IMR-90 (cell line): ENCODE results near the gene RNF180. TPM values are rescaled to one million over a fixed set of nuclear protein-coding genes. Genes with fewer than 3 reads are reported as not detected.

ENCODE experiments used
- ATAC-seq: fragments of 200-7000 bp; cut with Tn5 transposase; 2 replicates; pipeline ENCODE4 v1.9.1; 2020; ENCODE audit warnings: low read depth, mild to moderate bottlenecking, moderate library complexity
- BruUV-seq: library from RNA; stranded (reverse); fragments of 400-500 nt; replicated peaks from 2 replicates; lab custom pipeline; 2021; lab: Mats Ljungman, UMichigan
- CTCF ChIA-PET: fragments of 300-600 bp; formaldehyde crosslinking; extraction: SDS; loops from one replicate; lab custom pipeline; 2021; ENCODE audit warnings: antibody characterized with exemption; lab: Yijun Ruan, JAX
- POLR2A ChIA-PET: fragments of 300-600 bp; sonication (Branson Sonifier 250); formaldehyde crosslinking; loops from one replicate; lab custom pipeline; 2022; ENCODE audit warnings: antibody characterized with exemption; ENCODE audit not compliant: unreplicated experiment; lab: Charles Lee
- DNase-seq: peaks from one replicate; pipeline ENCODE4 v3.0.0; 2013
- H2AFZ ChIP-seq: replicated peaks from 2 replicates; pipeline ENCODE3; 2013; ENCODE audit warnings: low read length, mild to moderate bottlenecking; ENCODE audit not compliant: poor library complexity
- H2AK5ac ChIP-seq: 2 replicates; pipeline ENCODE4 v1.6.1; 2013; ENCODE audit warnings: low read depth, low read length, inconsistent platforms
- H2AK9ac ChIP-seq: replicated peaks from 2 replicates; pipeline ENCODE3; 2013; ENCODE audit warnings: mild to moderate bottlenecking, low read depth, low read length, moderate library complexity; ENCODE audit not compliant: poor library complexity
- H2BK120ac ChIP-seq: 2 replicates; pipeline ENCODE4 v1.6.1; 2013; ENCODE audit warnings: low read depth, low read length, inconsistent platforms
- H2BK15ac ChIP-seq: 3 replicates; pipeline ENCODE4 v1.6.1; 2013; ENCODE audit warnings: low read depth, low read length, inconsistent platforms
- H2BK20ac ChIP-seq: 2 replicates; pipeline ENCODE4 v1.6.1; 2013; ENCODE audit warnings: low read depth, mild to moderate bottlenecking, inconsistent platforms, low read length, moderate library complexity
- H2BK5ac ChIP-seq: 2 replicates; pipeline ENCODE4 v1.6.1; 2013; ENCODE audit warnings: mild to moderate bottlenecking, low read depth, low read length, inconsistent platforms; ENCODE audit not compliant: poor library complexity, severe bottlenecking
- H3K14ac ChIP-seq: replicated peaks from 2 replicates; pipeline ENCODE4 v1.6.1; 2013; ENCODE audit warnings: low read depth, low read length, inconsistent platforms
- H3K18ac ChIP-seq: 2 replicates; pipeline ENCODE4 v1.6.1; 2013; ENCODE audit warnings: low read depth, low read length, control low read depth
- H3K23ac ChIP-seq: 2 replicates; pipeline ENCODE4 v1.6.1; 2013; ENCODE audit warnings: low read depth, low read length, inconsistent platforms
- H3K27ac ChIP-seq: 2 replicates; pipeline ENCODE4 v1.5.1; 2013; ENCODE audit warnings: mild to moderate bottlenecking, control low read depth, low read length; ENCODE audit not compliant: insufficient read depth
- H3K27me3 ChIP-seq: 2 replicates; pipeline ENCODE4 v1.6.1; 2013; ENCODE audit warnings: low read length; ENCODE audit not compliant: control insufficient read depth, insufficient read depth
- H3K36me3 ChIP-seq: 2 replicates; pipeline ENCODE4 v1.6.1; 2013; ENCODE audit warnings: low read length, mixed read lengths; ENCODE audit not compliant: control insufficient read depth, insufficient read depth
- H3K4ac ChIP-seq: 2 replicates; pipeline ENCODE4 v1.6.1; 2013; ENCODE audit warnings: low read depth, low read length, inconsistent platforms
- H3K4me1 ChIP-seq: 2 replicates; pipeline ENCODE4 v1.6.1; 2013; ENCODE audit warnings: low read length, mixed read lengths; ENCODE audit not compliant: control insufficient read depth, insufficient read depth
- H3K4me2 ChIP-seq: 2 replicates; pipeline ENCODE4 v1.6.1; 2013; ENCODE audit warnings: low read depth, mild to moderate bottlenecking, control low read depth, low read length, moderate library complexity
- H3K4me3 ChIP-seq: 2 replicates; pipeline ENCODE4 v1.5.1; 2013; ENCODE audit warnings: low read depth, mild to moderate bottlenecking, control low read depth, low read length, moderate library complexity; ENCODE audit not compliant: insufficient read depth
- H3K56ac ChIP-seq: 2 replicates; pipeline ENCODE4 v1.6.1; 2013; ENCODE audit warnings: low read length, inconsistent platforms; ENCODE audit not compliant: insufficient read depth; ENCODE audit errors: extremely low read depth
- H3K79me1 ChIP-seq, 2 experiments: 2 replicates each; pipeline ENCODE4 v1.6.1; 2013; ENCODE audit warnings: low read length in 2 of 2, inconsistent platforms in 1 of 2, low read depth in 1 of 2
- H3K9ac ChIP-seq: 2 replicates; pipeline ENCODE4 v1.6.1; 2013; ENCODE audit warnings: low read depth, low read length, control low read depth
- H3K9me1 ChIP-seq: 2 replicates; pipeline ENCODE4 v1.6.1; 2013; ENCODE audit warnings: low read length, inconsistent platforms; ENCODE audit not compliant: insufficient read depth
- H3K9me3 ChIP-seq: 2 replicates; pipeline ENCODE4 v1.6.1; 2013; ENCODE audit warnings: low read length; ENCODE audit not compliant: control insufficient read depth, insufficient read depth
- H4K20me1 ChIP-seq: 2 replicates; pipeline ENCODE4 v1.6.1; 2013; ENCODE audit warnings: low read length, inconsistent platforms; ENCODE audit not compliant: insufficient read depth
- H4K5ac ChIP-seq: 2 replicates; pipeline ENCODE4 v1.6.1; 2013; ENCODE audit warnings: mild to moderate bottlenecking, low read depth, low read length, control low read depth
- H4K8ac ChIP-seq, 2 experiments: 2 replicates each; pipeline ENCODE4 v1.6.1; 2013; ENCODE audit warnings: low read depth in 2 of 2, low read length in 2 of 2, control low read depth in 1 of 2, inconsistent platforms in 1 of 2
- H4K91ac ChIP-seq: 2 replicates; pipeline ENCODE4 v1.6.1; 2013; ENCODE audit warnings: low read depth, low read length, inconsistent platforms; ENCODE audit not compliant: insufficient read depth
- BHLHE40 ChIP-seq: fragments of 150-350 bp; IDR thresholded peaks from 2 replicates; pipeline ENCODE4 v1.6.1; 2016; ENCODE audit warnings: mild to moderate bottlenecking, low read depth, low read length
- CEBPB ChIP-seq: IDR thresholded peaks from 2 replicates; pipeline ENCODE4 v1.6.1; 2012; ENCODE audit warnings: low read depth, low read length, improper control_type of control experiment
- CHD1 ChIP-seq: IDR thresholded peaks from 2 replicates; pipeline ENCODE4 v1.6.1; 2012; ENCODE audit warnings: low read depth, low read length, improper control_type of control experiment
- FOS ChIP-seq: fragments of 150-350 bp; IDR thresholded peaks from 2 replicates; pipeline ENCODE4 v1.6.1; 2016; ENCODE audit warnings: low read depth, low read length
- MAFK ChIP-seq: IDR thresholded peaks from 2 replicates; pipeline ENCODE4 v1.6.1; 2012; ENCODE audit warnings: low read depth, low read length, improper control_type of control experiment
- MAZ ChIP-seq: IDR thresholded peaks from 2 replicates; pipeline ENCODE4 v1.6.1; 2012; ENCODE audit warnings: low read depth, mild to moderate bottlenecking, low read length, improper control_type of control experiment, moderate library complexity, borderline replicate concordance
- NFE2L2 ChIP-seq: fragments of 150-350 bp; IDR thresholded peaks from 2 replicates; pipeline ENCODE4 v1.6.1; 2016; ENCODE audit warnings: low read depth, mild to moderate bottlenecking, low read length
- POLR2A ChIP-seq: IDR thresholded peaks from 2 replicates; pipeline ENCODE4 v1.6.1; 2012; ENCODE audit warnings: mild to moderate bottlenecking, low read depth, low read length
- RAD21 ChIP-seq: IDR thresholded peaks from 2 replicates; pipeline ENCODE4 v1.6.1; 2012; ENCODE audit warnings: low read length, improper control_type of control experiment
- RCOR1 ChIP-seq: IDR thresholded peaks from 2 replicates; pipeline ENCODE4 v1.6.1; 2012; ENCODE audit warnings: mild to moderate bottlenecking, low read length, improper control_type of control experiment; ENCODE audit not compliant: insufficient replicate concordance
- RFX5 ChIP-seq: IDR thresholded peaks from 2 replicates; pipeline ENCODE4 v1.8.0; 2012; ENCODE audit warnings: low read depth, mild to moderate bottlenecking, low read length, moderate library complexity
- SMC3 ChIP-seq: fragments of 150-350 bp; IDR thresholded peaks from 2 replicates; pipeline ENCODE4 v1.6.1; 2016; ENCODE audit warnings: low read depth, mild to moderate bottlenecking, antibody characterized with exemption, low read length, moderate library complexity
- WGBS, 2 experiments: methylation state at CpG; one replicate each; pipeline versions ENCODE4 v1.1.5 to v1.1.7; 2013; ENCODE audit warnings: missing lambda C conversion rate in 2 of 2; ENCODE audit not compliant: insufficient read length in 1 of 2; ENCODE audit errors: extremely low coverage in 2 of 2; 5-methylcytosine and 5-hydroxymethylcytosine counted together
- dilution Hi-C: fragments of 300-500 bp; cut with HindIII; formaldehyde crosslinking; loops from one replicate; pipeline ENCODE4 v1.14.3; 2018; ENCODE audit warnings: low sequenced_read_pairs; ENCODE audit not compliant: unreplicated experiment
- in situ Hi-C: fragments of 300-500 bp; cut with MboI; formaldehyde crosslinking; loops from 3 replicates; pipeline ENCODE4 v1.14.3; 2019; ENCODE audit warnings: low sequenced_read_pairs, inconsistent platforms, mixed read lengths
- intact Hi-C: fragments of 100-400 bp; cut with micrococcal nuclease; formaldehyde crosslinking; loops from 2 replicates; pipeline ENCODE4 v1.10.0; 2022
- polyA plus RNA-seq, 3 experiments: library from polyadenylated mRNA; depleted of rRNA; stranded (reverse); fragments of >200 nt; gene quantifications; 2 replicates each; pipeline ENCODE4 v1.2.3, GENCODE V29; 2012; ENCODE audit warnings: low replicate concordance in 1 of 3
- total RNA-seq: library from RNA; depleted of rRNA; stranded (reverse); fragments of >200 nt; gene quantifications from 2 replicates; pipeline ENCODE4 v1.2.3, GENCODE V29; 2012
- TF ChIP-seq, protein P1 (sequence below): fragments of 150-350 bp; IDR thresholded peaks from 2 replicates; pipeline ENCODE4 v1.6.1; 2017; ENCODE audit warnings: mild to moderate bottlenecking, antibody characterized with exemption, low read length, low read depth
- TF ChIP-seq, protein P2 (sequence below): fragments of 150-350 bp; IDR thresholded peaks from 2 replicates; pipeline ENCODE4 v1.6.1; 2016; ENCODE audit warnings: low read depth, mild to moderate bottlenecking, low read length, moderate library complexity, borderline replicate concordance

The RNF180 gene
- total and polyA plus RNA-seq, 2 of the 4 experiments (the other 2 are of a cell fraction) = 0.02 to 0.36 TPM

GRCh38 chr5:64199425-64199824 is 33.8 kb downstream of the RNF180 start:
- ChIA-PET CTCF (no interaction called here), POLR2A (no interaction called here)
- H3K4ac ChIP-seq = no peak overlapping the region
- dilution Hi-C loops = no loop called here
- no peak overlapping the region for H3K14ac ChIP-seq
- H4K8ac ChIP-seq = no peak overlapping the region
- H2BK5ac ChIP-seq = no peak overlapping the region
- no peak overlapping the region for H3K18ac ChIP-seq
- H3K36me3 ChIP-seq = no peaks in the 10 kb centered on the region
- no peak overlapping the region for H3K27ac ChIP-seq
- no peaks in the 10 kb centered on the region for H3K9me1 ChIP-seq
- no peak overlapping the region for H3K4me3 ChIP-seq
- ATAC-seq = no peak
- no peak overlapping the region for H4K5ac ChIP-seq
- no peak overlapping the region for H3K9ac ChIP-seq
- no peak overlapping the region for H3K4me2 ChIP-seq
- H2AK5ac ChIP-seq = no peak overlapping the region
- no peaks in the 10 kb centered on the region for H3K79me1 ChIP-seq
- H3K23ac ChIP-seq = no peak overlapping the region
- no peak for DNase-seq
- no peak overlapping the region for H2AK9ac ChIP-seq
- no peak overlapping the region for H2BK20ac ChIP-seq
- no TSS peak for BruUV-seq
- TF ChIP-seq CEBPB = no peak
- no peak for TF ChIP-seq RAD21
- TF ChIP-seq, protein P1, sequence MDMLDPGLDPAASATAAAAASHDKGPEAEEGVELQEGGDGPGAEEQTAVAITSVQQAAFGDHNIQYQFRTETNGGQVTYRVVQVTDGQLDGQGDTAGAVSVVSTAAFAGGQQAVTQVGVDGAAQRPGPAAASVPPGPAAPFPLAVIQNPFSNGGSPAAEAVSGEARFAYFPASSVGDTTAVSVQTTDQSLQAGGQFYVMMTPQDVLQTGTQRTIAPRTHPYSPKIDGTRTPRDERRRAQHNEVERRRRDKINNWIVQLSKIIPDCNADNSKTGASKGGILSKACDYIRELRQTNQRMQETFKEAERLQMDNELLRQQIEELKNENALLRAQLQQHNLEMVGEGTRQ = no peak
- no peak for TF ChIP-seq RFX5
- no peak for TF ChIP-seq RCOR1
- no peak for TF ChIP-seq FOS
- no peak for TF ChIP-seq BHLHE40
- TF ChIP-seq MAZ = no peak
- no peak for TF ChIP-seq CHD1
- TF ChIP-seq MAFK = no peak
- TF ChIP-seq NFE2L2 = no peak
- no peak for TF ChIP-seq SMC3
- TF ChIP-seq POLR2A = no peak
- TF ChIP-seq, protein P2, sequence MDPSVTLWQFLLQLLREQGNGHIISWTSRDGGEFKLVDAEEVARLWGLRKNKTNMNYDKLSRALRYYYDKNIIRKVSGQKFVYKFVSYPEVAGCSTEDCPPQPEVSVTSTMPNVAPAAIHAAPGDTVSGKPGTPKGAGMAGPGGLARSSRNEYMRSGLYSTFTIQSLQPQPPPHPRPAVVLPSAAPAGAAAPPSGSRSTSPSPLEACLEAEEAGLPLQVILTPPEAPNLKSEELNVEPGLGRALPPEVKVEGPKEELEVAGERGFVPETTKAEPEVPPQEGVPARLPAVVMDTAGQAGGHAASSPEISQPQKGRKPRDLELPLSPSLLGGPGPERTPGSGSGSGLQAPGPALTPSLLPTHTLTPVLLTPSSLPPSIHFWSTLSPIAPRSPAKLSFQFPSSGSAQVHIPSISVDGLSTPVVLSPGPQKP = no peak
- H2BK15ac ChIP-seq = no peak overlapping the region
- in situ Hi-C loops = no loop called here
- intact Hi-C loops = no loop called here
- H2AFZ ChIP-seq = no peak overlapping the region
- H4K20me1 ChIP-seq = no peaks in the 10 kb centered on the region
- no peaks in the 10 kb centered on the region for H3K4me1 ChIP-seq
- no peak overlapping the region for H4K91ac ChIP-seq
- H3K27me3 ChIP-seq = no peaks in the 10 kb centered on the region
- WGBS, 2 experiments = no CpG with 5 or more reads among the region's 1 CpG
- no peak overlapping the region for H3K56ac ChIP-seq
- no peaks in the 10 kb centered on the region for H3K9me3 ChIP-seq
- H2BK120ac ChIP-seq = no peak overlapping the region
